ENCODE results near the gene HOXD10.

DNA sequence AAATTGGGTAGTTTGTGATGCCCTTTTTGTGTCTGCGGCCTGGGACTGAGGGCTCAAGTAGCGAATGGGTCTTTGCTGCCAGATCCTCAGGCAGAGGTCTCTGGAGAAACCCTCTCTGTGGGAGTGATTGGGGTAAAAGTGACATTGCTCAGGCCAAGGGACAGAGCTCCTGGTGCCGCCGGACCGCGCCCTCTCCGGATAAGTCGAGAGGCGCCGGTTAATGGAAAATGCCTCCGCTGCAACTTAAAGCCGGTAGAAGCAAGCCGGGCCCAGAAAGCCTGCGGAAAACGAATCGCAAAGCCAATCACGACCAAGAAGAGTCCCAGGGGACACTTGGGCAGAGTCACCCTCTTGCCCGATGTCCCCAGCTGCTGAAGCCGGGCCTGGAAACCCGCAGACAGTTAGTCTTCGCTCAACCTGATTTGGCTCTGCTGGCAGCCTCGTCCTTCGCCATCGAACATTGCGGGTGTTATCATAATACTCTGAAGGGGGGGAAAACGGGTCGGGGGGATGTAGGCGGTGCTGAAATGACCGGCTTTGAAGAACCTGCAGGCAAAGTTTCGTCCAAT, 17.3 kb upstream of the HOXD10 start:
- no peak for TF ChIP-seq EP300 (IDR thresholded peaks at IDR 0.05)
- TF ChIP-seq, protein P1, sequence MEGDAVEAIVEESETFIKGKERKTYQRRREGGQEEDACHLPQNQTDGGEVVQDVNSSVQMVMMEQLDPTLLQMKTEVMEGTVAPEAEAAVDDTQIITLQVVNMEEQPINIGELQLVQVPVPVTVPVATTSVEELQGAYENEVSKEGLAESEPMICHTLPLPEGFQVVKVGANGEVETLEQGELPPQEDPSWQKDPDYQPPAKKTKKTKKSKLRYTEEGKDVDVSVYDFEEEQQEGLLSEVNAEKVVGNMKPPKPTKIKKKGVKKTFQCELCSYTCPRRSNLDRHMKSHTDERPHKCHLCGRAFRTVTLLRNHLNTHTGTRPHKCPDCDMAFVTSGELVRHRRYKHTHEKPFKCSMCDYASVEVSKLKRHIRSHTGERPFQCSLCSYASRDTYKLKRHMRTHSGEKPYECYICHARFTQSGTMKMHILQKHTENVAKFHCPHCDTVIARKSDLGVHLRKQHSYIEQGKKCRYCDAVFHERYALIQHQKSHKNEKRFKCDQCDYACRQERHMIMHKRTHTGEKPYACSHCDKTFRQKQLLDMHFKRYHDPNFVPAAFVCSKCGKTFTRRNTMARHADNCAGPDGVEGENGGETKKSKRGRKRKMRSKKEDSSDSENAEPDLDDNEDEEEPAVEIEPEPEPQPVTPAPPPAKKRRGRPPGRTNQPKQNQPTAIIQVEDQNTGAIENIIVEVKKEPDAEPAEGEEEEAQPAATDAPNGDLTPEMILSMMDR (IDR thresholded peaks at IDR 0.05), result no peak

Data from gastroesophageal sphincter (tissue), 3 donors.